Vagina (tissue), 2 donors: Measurements from ENCODE around the gene ST6GALNAC3.

Experiments used
- POLR2AphosphoS5 ChIP-seq, 2 donors: sonication (generic); formaldehyde crosslinking; IDR thresholded peaks; one replicate each; pipeline ENCODE4 v1.9.0; 2017; ENCODE audit warnings: antibody characterized with exemption in 2 of 2, mild to moderate bottlenecking in 2 of 2, low read depth in 1 of 2; ENCODE audit not compliant: insufficient read depth in 1 of 2
- TF ChIP-seq, protein P1 (sequence below), 3 experiments: fragments of 450-650 bp in 2 of 3; fragments of 200-600 bp in 1 of 3; sonication (generic) in 1 of 3; IDR thresholded peaks; one replicate each; pipeline ENCODE4 v1.5.1; 2017 to 2019; ENCODE audit warnings: antibody characterized with exemption in 3 of 3, mild to moderate bottlenecking in 2 of 3, moderate library complexity in 2 of 3

DNA sequence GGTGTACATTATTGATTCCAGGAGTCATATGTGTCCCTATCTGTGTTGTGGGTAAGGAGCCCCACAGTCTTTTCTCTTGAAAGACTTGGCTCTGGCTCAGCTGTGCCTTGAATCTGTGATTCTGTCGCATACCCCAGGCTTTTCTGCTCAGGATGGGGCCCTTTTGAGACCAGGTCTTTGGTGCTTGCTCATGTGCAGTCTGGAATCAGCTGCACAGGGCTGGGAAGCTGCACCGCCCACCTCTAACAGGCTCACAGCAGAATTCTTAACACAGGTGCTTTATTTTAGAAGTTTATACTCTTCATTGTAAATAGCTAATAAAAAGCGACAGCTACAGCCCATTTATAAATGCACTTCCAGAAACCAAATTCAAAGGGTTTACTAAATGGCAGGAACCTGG, 61.3 kb downstream of the ST6GALNAC3 start:
- TF ChIP-seq, protein P1, sequence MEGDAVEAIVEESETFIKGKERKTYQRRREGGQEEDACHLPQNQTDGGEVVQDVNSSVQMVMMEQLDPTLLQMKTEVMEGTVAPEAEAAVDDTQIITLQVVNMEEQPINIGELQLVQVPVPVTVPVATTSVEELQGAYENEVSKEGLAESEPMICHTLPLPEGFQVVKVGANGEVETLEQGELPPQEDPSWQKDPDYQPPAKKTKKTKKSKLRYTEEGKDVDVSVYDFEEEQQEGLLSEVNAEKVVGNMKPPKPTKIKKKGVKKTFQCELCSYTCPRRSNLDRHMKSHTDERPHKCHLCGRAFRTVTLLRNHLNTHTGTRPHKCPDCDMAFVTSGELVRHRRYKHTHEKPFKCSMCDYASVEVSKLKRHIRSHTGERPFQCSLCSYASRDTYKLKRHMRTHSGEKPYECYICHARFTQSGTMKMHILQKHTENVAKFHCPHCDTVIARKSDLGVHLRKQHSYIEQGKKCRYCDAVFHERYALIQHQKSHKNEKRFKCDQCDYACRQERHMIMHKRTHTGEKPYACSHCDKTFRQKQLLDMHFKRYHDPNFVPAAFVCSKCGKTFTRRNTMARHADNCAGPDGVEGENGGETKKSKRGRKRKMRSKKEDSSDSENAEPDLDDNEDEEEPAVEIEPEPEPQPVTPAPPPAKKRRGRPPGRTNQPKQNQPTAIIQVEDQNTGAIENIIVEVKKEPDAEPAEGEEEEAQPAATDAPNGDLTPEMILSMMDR (IDR thresholded peaks at IDR 0.05), result no peak
- no peak for TF ChIP-seq POLR2AphosphoS5 (IDR thresholded peaks at IDR 0.05; ENCODE audit: insufficient read depth in 1 of 2, low read depth in 1 of 2)
